Suppressor macrophage (primary cell): Measurements from ENCODE around the gene RRM2.

Experiments used
- DNase-seq, 4 experiments: peaks; one replicate each; pipeline ENCODE4 v3.0.0-alpha.2; 2020 to 2022

Gene RRM2

GRCh38 chr2:10172033-10172871, 49.7 kb downstream of the RRM2 start:
- DNase-seq, result no peak

GRCh38 chr2:10173258-10174005, 50.9 kb downstream of the RRM2 start:
- no peak for DNase-seq

GRCh38 chr2:10174173-10174572, 51.6 kb downstream of the RRM2 start:
- no peak for DNase-seq

GRCh38 chr2:10175441-10175840, 52.9 kb downstream of the RRM2 start:
- no peak for DNase-seq

- DNase-seq, result no peak
Measured at GRCh38 chr2:10178751-10179150, 56.2 kb downstream of the RRM2 start.

GRCh38 chr2:10179422-10179821, 56.9 kb downstream of the RRM2 start:
- no peak for DNase-seq

- DNase-seq, result no peak
Measured at GRCh38 chr2:10180229-10180628, 57.7 kb downstream of the RRM2 start.
